WTC11 (cell line): ENCODE data around the gene VSTM2L. TPM values are rescaled to one million over a fixed set of nuclear protein-coding genes. Genes with fewer than 3 reads are reported as not detected.

Source experiments
- ATAC-seq: fragments of 200-7000 bp; cut with Tn5 transposase; 2 replicates; pipeline ENCODE4 v1.10.0; 2021; ENCODE audit warnings: mild to moderate bottlenecking, moderate library complexity
- CTCF ChIA-PET: fragments of 300-600 bp; sonication (Branson Sonifier 250); formaldehyde crosslinking; loops from one replicate; lab custom pipeline; 2021; ENCODE audit warnings: antibody characterized with exemption; lab: Charles Lee
- POLR2A ChIA-PET: fragments of 350-600 bp; sonication (Branson Sonifier 250); formaldehyde crosslinking; loops from one replicate; lab custom pipeline; 2021; ENCODE audit warnings: antibody characterized with exemption; lab: Charles Lee
- DNase-seq: peaks from one replicate; pipeline ENCODE4 v3.0.0; 2021; ENCODE audit warnings: low spot score
- H3K27ac Mint-ChIP-seq: 2 replicates; pipeline ENCODE4 v1.8.0; 2021; ENCODE audit warnings: mixed read lengths
- H3K27me3 Mint-ChIP-seq: 2 replicates; pipeline ENCODE4 v1.8.0; 2021; ENCODE audit warnings: low read depth, mild to moderate bottlenecking, moderate library complexity, mixed read lengths
- H3K36me3 Mint-ChIP-seq: 2 replicates; pipeline ENCODE4 v1.8.0; 2021; ENCODE audit warnings: mixed read lengths
- H3K4me1 Mint-ChIP-seq: 2 replicates; pipeline ENCODE4 v1.8.0; 2022; ENCODE audit warnings: mixed read lengths
- H3K4me3 Mint-ChIP-seq: 2 replicates; pipeline ENCODE4 v1.8.0; 2021; ENCODE audit warnings: mild to moderate bottlenecking, moderate library complexity, mixed read lengths
- H3K9me3 Mint-ChIP-seq: 2 replicates; pipeline ENCODE4 v1.8.0; 2021; ENCODE audit warnings: mixed read lengths
- CBFB ChIP-seq: sonication (generic); formaldehyde crosslinking; IDR thresholded peaks from 2 replicates; pipeline ENCODE4 v1.8.1; 2022; ENCODE audit warnings: mild to moderate bottlenecking, low read depth, missing genetic modification reagents
- FOXJ3 ChIP-seq: sonication (generic); formaldehyde crosslinking; IDR thresholded peaks from 2 replicates; pipeline ENCODE4 v1.9.0; 2021; ENCODE audit warnings: missing genetic modification reagents, mild to moderate bottlenecking, borderline replicate concordance
- FOXK1 ChIP-seq: sonication (generic); formaldehyde crosslinking; IDR thresholded peaks from 2 replicates; pipeline ENCODE4 v1.8.0; 2022; ENCODE audit warnings: mild to moderate bottlenecking, moderate library complexity, missing genetic modification reagents
- KAT7 ChIP-seq: sonication (generic); formaldehyde crosslinking; IDR thresholded peaks from 2 replicates; pipeline ENCODE4 v1.8.1; 2023; ENCODE audit warnings: missing genetic modification reagents, mild to moderate bottlenecking, borderline replicate concordance
- MYBL2 ChIP-seq: sonication (generic); formaldehyde crosslinking; IDR thresholded peaks from 2 replicates; pipeline ENCODE4 v1.8.1; 2023; ENCODE audit warnings: mild to moderate bottlenecking, moderate library complexity, missing genetic modification reagents
- NFYB ChIP-seq: sonication (generic); formaldehyde crosslinking; conservative IDR thresholded peaks from 2 replicates; pipeline ENCODE4 v1.8.0; 2022; ENCODE audit warnings: low read depth, missing genetic modification reagents
- NR1H2 ChIP-seq: sonication (generic); formaldehyde crosslinking; IDR thresholded peaks from 2 replicates; pipeline ENCODE4 v1.9.0; 2021; ENCODE audit warnings: mild to moderate bottlenecking, moderate library complexity, missing genetic modification reagents
- OVOL2 ChIP-seq: fragments of 250-450 bp; sonication (Bioruptor Pico); IDR thresholded peaks from 2 replicates; pipeline ENCODE4 v1.9.0; 2021; ENCODE audit warnings: mild to moderate bottlenecking, borderline replicate concordance
- RELA ChIP-seq: sonication (generic); formaldehyde crosslinking; IDR thresholded peaks from 2 replicates; pipeline ENCODE4 v1.8.1; 2022; ENCODE audit warnings: missing genetic modification reagents, mild to moderate bottlenecking, borderline replicate concordance
- ZNF416 ChIP-seq: fragments of 250-450 bp; sonication (Bioruptor Pico); IDR thresholded peaks from 2 replicates; pipeline ENCODE4 v1.9.0; 2021; ENCODE audit warnings: mild to moderate bottlenecking, inconsistent platforms
- total RNA-seq: library from RNA; stranded (reverse); gene quantifications from 3 replicates; pipeline ENCODE4 v1.2.3, GENCODE V29; 2021
- TF ChIP-seq, protein P1 (sequence below): sonication (generic); formaldehyde crosslinking; conservative IDR thresholded peaks from 2 replicates; pipeline ENCODE4 v1.8.1; 2023; ENCODE audit warnings: mild to moderate bottlenecking, low read depth, missing genetic modification reagents, moderate library complexity
- TF ChIP-seq, protein P2 (sequence below): fragments of 250-450 bp; sonication (Bioruptor Pico); IDR thresholded peaks from 2 replicates; pipeline ENCODE4 v1.9.0; 2021; ENCODE audit warnings: mild to moderate bottlenecking
- TF ChIP-seq, protein P3 (sequence below): sonication (generic); formaldehyde crosslinking; IDR thresholded peaks from 2 replicates; pipeline ENCODE4 v1.8.1; 2022; ENCODE audit warnings: low read depth, missing genetic modification reagents, borderline replicate concordance
- TF ChIP-seq, protein P4 (sequence below): sonication (generic); formaldehyde crosslinking; IDR thresholded peaks from 2 replicates; pipeline ENCODE4 v1.8.1; 2023; ENCODE audit warnings: mild to moderate bottlenecking, missing genetic modification reagents, borderline replicate concordance
- TF ChIP-seq, protein P5 (sequence below): fragments of 250-450 bp; sonication (Bioruptor Pico); conservative IDR thresholded peaks from 2 replicates; pipeline ENCODE4 v1.9.0; 2021; ENCODE audit warnings: mild to moderate bottlenecking
- TF ChIP-seq, protein P6 (sequence below): sonication (generic); formaldehyde crosslinking; IDR thresholded peaks from 2 replicates; pipeline ENCODE4 v1.8.1; 2022; ENCODE audit warnings: mild to moderate bottlenecking, missing genetic modification reagents, moderate library complexity, borderline replicate concordance

VSTM2L gene
- total RNA-seq, 1 experiment from 2014 or later = 1.9 TPM

DNA sequence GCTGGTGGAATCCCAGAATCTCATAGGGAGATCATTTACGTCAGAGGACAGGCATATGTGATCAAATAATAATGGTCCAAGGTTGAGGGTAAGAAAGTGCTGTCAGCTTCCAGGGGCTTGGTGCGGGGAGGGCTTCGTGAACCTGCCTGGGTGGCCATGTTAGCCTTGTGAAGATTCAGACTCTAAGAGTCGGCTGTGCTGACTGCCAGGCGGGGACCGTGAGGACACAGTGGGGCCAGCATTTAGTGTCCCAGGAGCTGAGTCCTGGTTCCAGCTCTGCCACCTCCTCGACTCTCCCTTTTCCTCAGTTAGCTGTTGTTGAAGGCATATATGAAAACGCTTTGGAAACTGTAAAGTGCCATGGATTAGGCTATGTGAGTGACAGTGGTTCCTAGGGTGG lies 33.5 kb downstream of the VSTM2L start (continued):
- TF ChIP-seq, protein P1, sequence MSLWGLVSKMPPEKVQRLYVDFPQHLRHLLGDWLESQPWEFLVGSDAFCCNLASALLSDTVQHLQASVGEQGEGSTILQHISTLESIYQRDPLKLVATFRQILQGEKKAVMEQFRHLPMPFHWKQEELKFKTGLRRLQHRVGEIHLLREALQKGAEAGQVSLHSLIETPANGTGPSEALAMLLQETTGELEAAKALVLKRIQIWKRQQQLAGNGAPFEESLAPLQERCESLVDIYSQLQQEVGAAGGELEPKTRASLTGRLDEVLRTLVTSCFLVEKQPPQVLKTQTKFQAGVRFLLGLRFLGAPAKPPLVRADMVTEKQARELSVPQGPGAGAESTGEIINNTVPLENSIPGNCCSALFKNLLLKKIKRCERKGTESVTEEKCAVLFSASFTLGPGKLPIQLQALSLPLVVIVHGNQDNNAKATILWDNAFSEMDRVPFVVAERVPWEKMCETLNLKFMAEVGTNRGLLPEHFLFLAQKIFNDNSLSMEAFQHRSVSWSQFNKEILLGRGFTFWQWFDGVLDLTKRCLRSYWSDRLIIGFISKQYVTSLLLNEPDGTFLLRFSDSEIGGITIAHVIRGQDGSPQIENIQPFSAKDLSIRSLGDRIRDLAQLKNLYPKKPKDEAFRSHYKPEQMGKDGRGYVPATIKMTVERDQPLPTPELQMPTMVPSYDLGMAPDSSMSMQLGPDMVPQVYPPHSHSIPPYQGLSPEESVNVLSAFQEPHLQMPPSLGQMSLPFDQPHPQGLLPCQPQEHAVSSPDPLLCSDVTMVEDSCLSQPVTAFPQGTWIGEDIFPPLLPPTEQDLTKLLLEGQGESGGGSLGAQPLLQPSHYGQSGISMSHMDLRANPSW (CRISPR knock-in tag) = no peak

DNA sequence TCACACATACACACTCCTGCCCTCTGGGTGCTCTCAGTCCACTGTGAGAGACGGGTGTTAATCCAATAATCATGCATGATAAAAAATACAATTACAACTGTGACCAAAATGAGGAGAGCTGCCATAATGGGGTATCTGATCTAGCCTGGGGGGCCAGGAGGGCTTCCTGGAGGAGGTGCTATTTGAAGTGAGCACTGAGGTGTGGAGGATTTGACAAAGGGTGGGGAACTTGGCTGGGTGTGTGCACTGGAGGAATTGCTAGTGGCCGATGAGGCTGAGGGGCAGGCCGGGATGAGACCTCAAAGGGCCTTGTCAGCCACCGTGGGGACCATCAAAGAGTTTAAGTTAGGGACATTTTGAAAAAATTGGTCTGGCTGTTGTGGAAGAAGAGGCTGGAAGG lies 34.8 kb downstream of the VSTM2L start:
- no peak for DNase-seq
- TF ChIP-seq ZNF416 (no peak), FOXK1 (CRISPR knock-in tag) (no peak), MYBL2 (CRISPR knock-in tag) (no peak), NFYB (no peak), FOXJ3 (CRISPR knock-in tag) (no peak), RELA (CRISPR knock-in tag) (no peak), CBFB (CRISPR knock-in tag) (no peak), OVOL2 (CRISPR knock-in tag) (no peak), NR1H2 (CRISPR knock-in tag) (no peak), KAT7 (CRISPR knock-in tag) (no peak)
- TF ChIP-seq, protein P2, sequence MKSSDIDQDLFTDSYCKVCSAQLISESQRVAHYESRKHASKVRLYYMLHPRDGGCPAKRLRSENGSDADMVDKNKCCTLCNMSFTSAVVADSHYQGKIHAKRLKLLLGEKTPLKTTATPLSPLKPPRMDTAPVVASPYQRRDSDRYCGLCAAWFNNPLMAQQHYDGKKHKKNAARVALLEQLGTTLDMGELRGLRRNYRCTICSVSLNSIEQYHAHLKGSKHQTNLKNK = no peak
- TF ChIP-seq, protein P3, sequence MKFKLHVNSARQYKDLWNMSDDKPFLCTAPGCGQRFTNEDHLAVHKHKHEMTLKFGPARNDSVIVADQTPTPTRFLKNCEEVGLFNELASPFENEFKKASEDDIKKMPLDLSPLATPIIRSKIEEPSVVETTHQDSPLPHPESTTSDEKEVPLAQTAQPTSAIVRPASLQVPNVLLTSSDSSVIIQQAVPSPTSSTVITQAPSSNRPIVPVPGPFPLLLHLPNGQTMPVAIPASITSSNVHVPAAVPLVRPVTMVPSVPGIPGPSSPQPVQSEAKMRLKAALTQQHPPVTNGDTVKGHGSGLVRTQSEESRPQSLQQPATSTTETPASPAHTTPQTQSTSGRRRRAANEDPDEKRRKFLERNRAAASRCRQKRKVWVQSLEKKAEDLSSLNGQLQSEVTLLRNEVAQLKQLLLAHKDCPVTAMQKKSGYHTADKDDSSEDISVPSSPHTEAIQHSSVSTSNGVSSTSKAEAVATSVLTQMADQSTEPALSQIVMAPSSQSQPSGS (CRISPR knock-in tag) = no peak
- TF ChIP-seq, protein P4, sequence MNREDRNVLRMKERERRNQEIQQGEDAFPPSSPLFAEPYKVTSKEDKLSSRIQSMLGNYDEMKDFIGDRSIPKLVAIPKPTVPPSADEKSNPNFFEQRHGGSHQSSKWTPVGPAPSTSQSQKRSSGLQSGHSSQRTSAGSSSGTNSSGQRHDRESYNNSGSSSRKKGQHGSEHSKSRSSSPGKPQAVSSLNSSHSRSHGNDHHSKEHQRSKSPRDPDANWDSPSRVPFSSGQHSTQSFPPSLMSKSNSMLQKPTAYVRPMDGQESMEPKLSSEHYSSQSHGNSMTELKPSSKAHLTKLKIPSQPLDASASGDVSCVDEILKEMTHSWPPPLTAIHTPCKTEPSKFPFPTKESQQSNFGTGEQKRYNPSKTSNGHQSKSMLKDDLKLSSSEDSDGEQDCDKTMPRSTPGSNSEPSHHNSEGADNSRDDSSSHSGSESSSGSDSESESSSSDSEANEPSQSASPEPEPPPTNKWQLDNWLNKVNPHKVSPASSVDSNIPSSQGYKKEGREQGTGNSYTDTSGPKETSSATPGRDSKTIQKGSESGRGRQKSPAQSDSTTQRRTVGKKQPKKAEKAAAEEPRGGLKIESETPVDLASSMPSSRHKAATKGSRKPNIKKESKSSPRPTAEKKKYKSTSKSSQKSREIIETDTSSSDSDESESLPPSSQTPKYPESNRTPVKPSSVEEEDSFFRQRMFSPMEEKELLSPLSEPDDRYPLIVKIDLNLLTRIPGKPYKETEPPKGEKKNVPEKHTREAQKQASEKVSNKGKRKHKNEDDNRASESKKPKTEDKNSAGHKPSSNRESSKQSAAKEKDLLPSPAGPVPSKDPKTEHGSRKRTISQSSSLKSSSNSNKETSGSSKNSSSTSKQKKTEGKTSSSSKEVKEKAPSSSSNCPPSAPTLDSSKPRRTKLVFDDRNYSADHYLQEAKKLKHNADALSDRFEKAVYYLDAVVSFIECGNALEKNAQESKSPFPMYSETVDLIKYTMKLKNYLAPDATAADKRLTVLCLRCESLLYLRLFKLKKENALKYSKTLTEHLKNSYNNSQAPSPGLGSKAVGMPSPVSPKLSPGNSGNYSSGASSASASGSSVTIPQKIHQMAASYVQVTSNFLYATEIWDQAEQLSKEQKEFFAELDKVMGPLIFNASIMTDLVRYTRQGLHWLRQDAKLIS (CRISPR knock-in tag) = no peak
- TF ChIP-seq, protein P5, sequence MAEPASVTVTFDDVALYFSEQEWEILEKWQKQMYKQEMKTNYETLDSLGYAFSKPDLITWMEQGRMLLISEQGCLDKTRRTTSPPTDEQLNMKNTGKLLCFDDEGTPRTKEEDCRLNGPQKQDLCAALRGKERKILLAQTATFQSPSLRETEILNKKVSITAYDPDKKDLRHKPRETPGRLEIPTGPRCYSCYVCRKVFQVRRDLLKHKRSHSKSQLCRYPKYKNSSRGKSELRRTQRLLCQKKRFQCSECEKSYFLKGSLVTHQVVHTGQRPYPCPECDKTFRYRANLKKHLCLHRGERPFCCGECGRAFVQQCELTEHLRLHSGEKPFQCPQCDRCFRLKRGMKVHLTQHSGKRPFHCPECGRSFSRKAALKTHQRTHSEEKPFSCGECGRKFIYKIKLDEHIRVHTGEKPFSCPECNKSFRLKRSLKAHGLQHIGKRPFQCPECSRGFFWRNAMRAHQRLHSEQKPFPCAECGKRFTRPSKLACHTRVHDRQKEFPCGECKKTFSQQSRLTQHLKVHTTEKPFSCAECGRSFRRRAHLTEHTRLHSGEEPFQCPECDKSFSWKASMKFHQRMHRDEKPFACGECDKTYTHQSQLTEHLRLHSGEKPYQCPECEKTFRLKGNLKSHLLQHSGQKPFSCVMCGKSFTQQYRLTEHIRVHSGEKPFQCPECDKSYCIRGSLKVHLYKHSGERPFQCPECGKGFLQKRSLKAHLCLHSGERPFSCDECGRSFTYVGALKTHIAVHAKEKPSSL = no peak
- TF ChIP-seq, protein P6, sequence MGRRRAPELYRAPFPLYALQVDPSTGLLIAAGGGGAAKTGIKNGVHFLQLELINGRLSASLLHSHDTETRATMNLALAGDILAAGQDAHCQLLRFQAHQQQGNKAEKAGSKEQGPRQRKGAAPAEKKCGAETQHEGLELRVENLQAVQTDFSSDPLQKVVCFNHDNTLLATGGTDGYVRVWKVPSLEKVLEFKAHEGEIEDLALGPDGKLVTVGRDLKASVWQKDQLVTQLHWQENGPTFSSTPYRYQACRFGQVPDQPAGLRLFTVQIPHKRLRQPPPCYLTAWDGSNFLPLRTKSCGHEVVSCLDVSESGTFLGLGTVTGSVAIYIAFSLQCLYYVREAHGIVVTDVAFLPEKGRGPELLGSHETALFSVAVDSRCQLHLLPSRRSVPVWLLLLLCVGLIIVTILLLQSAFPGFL = no peak
- POLR2A ChIA-PET = no interaction called here
- Mint-ChIP-seq H3K36me3 (no peaks in the 10 kb centered on the region), H3K4me3 (no peak overlapping the region), H3K9me3 (no peaks in the 10 kb centered on the region), H3K4me1 (peaks cover 17% of the 10 kb centered on the region), H3K27me3 (no peaks in the 10 kb centered on the region), H3K27ac (no peak overlapping the region)
- CTCF ChIA-PET = interaction anchor here (0.6 kb wide), 1 partner anchor 55 kb away, joined by 3 read pairs; no protein-coding TSS in a partner anchor
- no peak for ATAC-seq
